ENCODE data around the gene KLB. TPM values are rescaled to one million over a fixed set of nuclear protein-coding genes. Genes with fewer than 3 reads are reported as not detected.

The KLB gene
- total and polyA plus RNA-seq, 2 donors (not counting 1 experiment from before 2014, with no cell fraction given), result 0.09 TPM; not detected in 1

GRCh38 chr4:39384563-39384962 is 22.2 kb upstream of the KLB start:
- H3K9me3 Mint-ChIP-seq (ENCODE audit: insufficient read depth), result peaks cover 4% of the 10 kb centered on the region

GRCh38 chr4:39390603-39391002 is 16.1 kb upstream of the KLB start:
- ChIA-PET POLR2A (no interaction called here), CTCF (no interaction called here)
- no peaks in the 10 kb centered on the region for H3K27me3 ChIP-seq (replicated peaks in 1 of 4; ENCODE audit: control extremely low read depth in 1 of 4, control insufficient read depth in 3 of 4, insufficient read depth in 4 of 4, low read length in 3 of 4)
- 96% methylated on average over 5 of the region's 6 CpGs for WGBS (ENCODE audit: insufficient coverage)
- H3K27ac ChIP-seq (ENCODE audit: low read length in 2 of 2), result no peak overlapping the region
- H3K9ac ChIP-seq (ENCODE audit: low read length), result no peak overlapping the region
- no peak overlapping the region for H3K4me2 ChIP-seq (replicated peaks; ENCODE audit: low read depth, low read length, poor library complexity, severe bottlenecking)
- no peaks in the 10 kb centered on the region for H3K4me1 ChIP-seq (ENCODE audit: control insufficient read depth in 2 of 2, insufficient read depth in 2 of 2, low read length in 2 of 2)
- no peaks in the 10 kb centered on the region for H3K4me1 Mint-ChIP-seq
- H3K27ac Mint-ChIP-seq, result no peak overlapping the region
- no peaks in the 10 kb centered on the region for H3K9me3 ChIP-seq (ENCODE audit: control extremely low read depth in 1 of 3, control insufficient read depth in 2 of 3, insufficient read depth in 1 of 3, low read length in 2 of 3)
- DNase-seq (no peak), ATAC-seq (ENCODE audit: low read depth) (no peak)
- H3K4me3 ChIP-seq (ENCODE audit: control extremely low read depth in 1 of 5, extremely low read depth in 1 of 5, insufficient read depth in 1 of 5, low read depth in 2 of 5, low read length in 4 of 5), result no peak overlapping the region
- H2AFZ ChIP-seq (ENCODE audit: insufficient read depth, low read depth, low read length, poor library complexity, severe bottlenecking), result no peak overlapping the region
- peaks cover 2% of the 10 kb centered on the region for H3K27me3 Mint-ChIP-seq
- intact Hi-C loops (cut with micrococcal nuclease), result no loop called here
- TF ChIP-seq CTCF (IDR thresholded peaks at IDR 0.05) (no peak), EZH2 (IDR thresholded peaks at IDR 0.05; ENCODE audit: borderline replicate concordance, insufficient read depth, low read depth, low read length, poor library complexity, severe bottlenecking) (no peak)
- H3K9me3 Mint-ChIP-seq (ENCODE audit: insufficient read depth), result no peaks in the 10 kb centered on the region
- no peaks in the 10 kb centered on the region for H4K20me1 ChIP-seq (ENCODE audit: control insufficient read depth, insufficient read depth, low read length, poor library complexity, severe bottlenecking)
- H3K4me3 Mint-ChIP-seq, result no peak overlapping the region
- no peaks in the 10 kb centered on the region for H3K79me2 ChIP-seq (ENCODE audit: control insufficient read depth, insufficient read depth, low read length)
- H3K36me3 ChIP-seq (replicated peaks in 1 of 2; ENCODE audit: control extremely low read depth in 1 of 2, control insufficient read depth in 1 of 2, extremely low read depth in 1 of 2, insufficient read depth in 2 of 2, low read length in 1 of 2), result no peaks in the 10 kb centered on the region

More at GRCh38 chr4:39384563-39384962, 22.2 kb upstream of the KLB start:
- DNase-seq (no peak), ATAC-seq (ENCODE audit: low read depth) (no peak)
- intact Hi-C loops (cut with micrococcal nuclease), result no loop called here
- Mint-ChIP-seq H3K27me3 (peaks cover 18% of the 10 kb centered on the region), H3K27ac (no peak overlapping the region), H3K4me3 (no peak overlapping the region), H3K4me1 (no peaks in the 10 kb centered on the region)
- 98% methylated on average over 7 of the region's 11 CpGs for WGBS (ENCODE audit: insufficient coverage)
- H3K79me2 ChIP-seq (ENCODE audit: control insufficient read depth, insufficient read depth, low read length), result no peaks in the 10 kb centered on the region
- no peak overlapping the region for H2AFZ ChIP-seq (ENCODE audit: insufficient read depth, low read depth, low read length, poor library complexity, severe bottlenecking)
- no peaks in the 10 kb centered on the region for H3K36me3 ChIP-seq (replicated peaks in 1 of 2; ENCODE audit: control extremely low read depth in 1 of 2, control insufficient read depth in 1 of 2, extremely low read depth in 1 of 2, insufficient read depth in 2 of 2, low read length in 1 of 2)
- no peak overlapping the region for H3K4me3 ChIP-seq (ENCODE audit: control extremely low read depth in 1 of 5, extremely low read depth in 1 of 5, insufficient read depth in 1 of 5, low read depth in 2 of 5, low read length in 4 of 5)
- POLR2A ChIA-PET, result no interaction called here
- H3K9me3 ChIP-seq (ENCODE audit: control extremely low read depth in 1 of 3, control insufficient read depth in 2 of 3, insufficient read depth in 1 of 3, low read length in 2 of 3), result peaks cover 0 to 3% (median 0%) of the 10 kb centered on the region in 3 donors
- no peak for TF ChIP-seq CTCF (IDR thresholded peaks at IDR 0.05)
- TF ChIP-seq EZH2 (IDR thresholded peaks at IDR 0.05; ENCODE audit: borderline replicate concordance, insufficient read depth, low read depth, low read length, poor library complexity, severe bottlenecking), result no peak
- H3K4me1 ChIP-seq (ENCODE audit: control insufficient read depth in 2 of 2, insufficient read depth in 2 of 2, low read length in 2 of 2), result no peaks in the 10 kb centered on the region
- H4K20me1 ChIP-seq (ENCODE audit: control insufficient read depth, insufficient read depth, low read length, poor library complexity, severe bottlenecking), result no peaks in the 10 kb centered on the region
- H3K27me3 ChIP-seq (replicated peaks in 1 of 4; ENCODE audit: control extremely low read depth in 1 of 4, control insufficient read depth in 3 of 4, insufficient read depth in 4 of 4, low read length in 3 of 4), result peaks cover 0 to 7% (median 0%) of the 10 kb centered on the region in 4 experiments
- H3K9ac ChIP-seq (ENCODE audit: low read length), result no peak overlapping the region
- H3K4me2 ChIP-seq (replicated peaks; ENCODE audit: low read depth, low read length, poor library complexity, severe bottlenecking), result no peak overlapping the region
- no peak overlapping the region for H3K27ac ChIP-seq (ENCODE audit: low read length in 2 of 2)
- CTCF ChIA-PET, result no interaction called here

All from B cell (primary cell).